H1 (cell line): ENCODE data around the gene RTTN. TPM values are rescaled to one million over a fixed set of nuclear protein-coding genes. Genes with fewer than 3 reads are reported as not detected.

Source experiments
- CTCF ChIA-PET: fragments of 300-600 bp; sonication (Branson Sonifier 250); formaldehyde crosslinking; loops from one replicate; lab custom pipeline; 2021; ENCODE audit not compliant: partially characterized antibody; lab: Charles Lee
- POLR2A ChIA-PET: fragments of 300-600 bp; sonication (Branson Sonifier 250); formaldehyde crosslinking; loops from one replicate; lab custom pipeline; 2021; ENCODE audit warnings: inconsistent platforms; ENCODE audit not compliant: partially characterized antibody; lab: Charles Lee
- DNase-seq, 2 experiments: peaks; one replicate each; pipeline versions ENCODE4 v3.0.0 to v3.0.0-alpha.2; 2010 to 2022; ENCODE audit warnings: low spot score in 2 of 2, low read depth in 1 of 2, mixed read lengths in 1 of 2
- FAIRE-seq: peaks from 2 replicates; lab custom pipeline; 2011; peaks lifted over from hg19 to GRCh38; lab: Jason Lieb, UNC
- H2AFZ ChIP-seq: 2 replicates; pipeline ENCODE4 v1.8.1; 2012; ENCODE audit warnings: low read length, inconsistent platforms
- H2AK5ac ChIP-seq: 2 replicates; pipeline ENCODE4 v1.6.1; 2013; ENCODE audit warnings: low read depth, low read length
- H2BK120ac ChIP-seq: replicated peaks from 2 replicates; pipeline ENCODE3; 2013; ENCODE audit warnings: low read depth, low read length, inconsistent platforms
- H2BK12ac ChIP-seq: 2 replicates; pipeline ENCODE4 v1.6.1; 2013; ENCODE audit warnings: low read depth, low read length
- H2BK15ac ChIP-seq: 2 replicates; pipeline ENCODE4 v1.6.1; 2013; ENCODE audit warnings: low read length
- H2BK20ac ChIP-seq: 2 replicates; pipeline ENCODE4 v1.6.1; 2013; ENCODE audit warnings: low read length
- H2BK5ac ChIP-seq: 2 replicates; pipeline ENCODE4 v1.6.1; 2013; ENCODE audit warnings: low read depth, low read length
- H3K14ac ChIP-seq: 2 replicates; pipeline ENCODE4 v1.6.1; 2013; ENCODE audit warnings: inconsistent platforms; ENCODE audit not compliant: insufficient read length
- H3K18ac ChIP-seq: 2 replicates; pipeline ENCODE4 v1.6.1; 2013; ENCODE audit warnings: low read length; ENCODE audit errors: extremely low read depth
- H3K23ac ChIP-seq: 2 replicates; pipeline ENCODE4 v1.6.1; 2013; ENCODE audit warnings: inconsistent platforms; ENCODE audit not compliant: insufficient read length
- H3K23me2 ChIP-seq: 2 replicates; pipeline ENCODE4 v1.6.1; 2013; ENCODE audit warnings: low read depth, low read length
- H3K27ac ChIP-seq: 2 replicates; pipeline ENCODE4 v1.6.1; 2011; ENCODE audit warnings: low read depth, low read length, inconsistent platforms
- H3K27me3 ChIP-seq, 4 experiments: replicated peaks in 1 of 4; 1 replicate in 1 of 4; 2 replicates in 3 of 4; pipeline versions ENCODE4 v1.6.1 to v1.8.1; 2011 to 2013; ENCODE audit warnings: low read length in 3 of 4, mild to moderate bottlenecking in 3 of 4, inconsistent platforms in 2 of 4, mixed read lengths in 2 of 4, moderate library complexity in 1 of 4; ENCODE audit not compliant: control insufficient read depth in 3 of 4, insufficient read depth in 3 of 4; ENCODE audit errors: extremely low read depth in 1 of 4
- H3K36me3 ChIP-seq, 4 experiments: 2 replicates each; pipeline versions ENCODE4 v1.6.1 to v1.8.1; 2011 to 2013; ENCODE audit warnings: mild to moderate bottlenecking in 4 of 4, low read length in 3 of 4, moderate library complexity in 2 of 4, control low read depth in 1 of 4, inconsistent platforms in 1 of 4; ENCODE audit not compliant: insufficient read depth in 4 of 4, control insufficient read depth in 2 of 4
- H3K4ac ChIP-seq: replicated peaks from 2 replicates; pipeline ENCODE3; 2013; ENCODE audit warnings: low read length, low read depth, mixed read lengths, inconsistent platforms; ENCODE audit not compliant: insufficient read length
- H3K4me1 ChIP-seq, 4 experiments: replicated peaks in 1 of 4; 1 replicate in 1 of 4; 2 replicates in 3 of 4; pipeline versions ENCODE4 v1.6.1 to v1.8.1; 2011 to 2013; ENCODE audit warnings: low read length in 3 of 4, inconsistent platforms in 2 of 4, mixed read lengths in 1 of 4; ENCODE audit not compliant: insufficient read depth in 4 of 4, control insufficient read depth in 3 of 4
- H3K4me2 ChIP-seq, 2 experiments: 2 replicates each; pipeline versions ENCODE4 v1.6.1 to v1.8.1; 2011 to 2013; ENCODE audit warnings: low read depth in 2 of 2, low read length in 2 of 2, control low read depth in 1 of 2, inconsistent platforms in 1 of 2, mild to moderate bottlenecking in 1 of 2; ENCODE audit not compliant: insufficient read depth in 1 of 2
- H3K4me3 ChIP-seq, 4 experiments: fragments of 200-600, 300-600 bp in 1 of 4; sonication (generic), shearing (Covaris generic), sonication (Bioruptor Twin) in 1 of 4; 2 replicates each; pipeline versions ENCODE4 v1.5.1 to v1.8.1; 2011 to 2016; ENCODE audit warnings: low read length in 4 of 4, low read depth in 3 of 4, control low read depth in 2 of 4, inconsistent platforms in 2 of 4, mild to moderate bottlenecking in 2 of 4, mixed read lengths in 1 of 4, moderate library complexity in 1 of 4; ENCODE audit not compliant: insufficient read depth in 2 of 4; ENCODE audit errors: extremely low read depth in 1 of 4
- H3K56ac ChIP-seq: replicated peaks from 2 replicates; pipeline ENCODE3; 2013; ENCODE audit warnings: low read depth, mild to moderate bottlenecking, mixed read lengths, low read length, inconsistent platforms; ENCODE audit not compliant: insufficient read length
- H3K79me1 ChIP-seq: 2 replicates; pipeline ENCODE4 v1.6.1; 2013; ENCODE audit warnings: low read depth, low read length, control low read depth
- H3K79me2 ChIP-seq, 2 experiments: 2 replicates each; pipeline versions ENCODE4 v1.6.1 to v1.8.1; 2012 to 2013; ENCODE audit warnings: low read length in 2 of 2, mild to moderate bottlenecking in 2 of 2, inconsistent platforms in 1 of 2; ENCODE audit not compliant: insufficient read depth in 2 of 2, control insufficient read depth in 1 of 2
- H3K9ac ChIP-seq, 4 experiments: replicated peaks in 1 of 4; 1 replicate in 1 of 4; 2 replicates in 3 of 4; pipeline versions ENCODE4 v1.6.1 to v1.8.1; 2011 to 2013; ENCODE audit warnings: low read depth in 3 of 4, low read length in 3 of 4, control low read depth in 2 of 4, mild to moderate bottlenecking in 2 of 4, moderate library complexity in 2 of 4, inconsistent platforms in 1 of 4; ENCODE audit errors: extremely low read depth in 1 of 4
- H3K9me3 ChIP-seq, 2 experiments: 2 replicates each; pipeline versions ENCODE4 v1.6.1 to v1.8.1; 2012 to 2013; ENCODE audit warnings: mild to moderate bottlenecking in 2 of 2, moderate library complexity in 2 of 2, control low read depth in 1 of 2, inconsistent platforms in 1 of 2, low read depth in 1 of 2, low read length in 1 of 2, mixed read lengths in 1 of 2; ENCODE audit not compliant: insufficient read depth in 2 of 2
- H4K20me1 ChIP-seq, 2 experiments: replicated peaks in 1 of 2; 2 replicates each; pipeline versions ENCODE3 to v1.8.1; 2011 to 2013; ENCODE audit warnings: inconsistent platforms in 2 of 2, low read length in 2 of 2, mild to moderate bottlenecking in 1 of 2; ENCODE audit not compliant: insufficient read depth in 2 of 2, control insufficient read depth in 1 of 2
- H4K5ac ChIP-seq: 2 replicates; pipeline ENCODE4 v1.6.1; 2013; ENCODE audit warnings: low read length, low read depth, mixed read lengths, inconsistent platforms; ENCODE audit not compliant: insufficient read length
- H4K8ac ChIP-seq: 2 replicates; pipeline ENCODE4 v1.8.0; 2013; ENCODE audit warnings: mild to moderate bottlenecking, moderate library complexity, low read length, inconsistent platforms; ENCODE audit not compliant: insufficient read depth; ENCODE audit errors: extremely low read depth
- H4K91ac ChIP-seq: replicated peaks from 2 replicates; pipeline ENCODE3; 2013; ENCODE audit warnings: low read length, mixed read lengths, inconsistent platforms; ENCODE audit not compliant: insufficient read length
- BCL11A ChIP-seq, 2 experiments: IDR thresholded peaks; one replicate each; pipeline ENCODE4 v1.6.1; 2011; ENCODE audit warnings: low read depth in 2 of 2, low read length in 2 of 2, mild to moderate bottlenecking in 2 of 2
- BRCA1 ChIP-seq: IDR thresholded peaks from 2 replicates; pipeline ENCODE4 v1.6.1; 2012; ENCODE audit warnings: low read depth, low read length, improper control_type of control experiment
- CHD1 ChIP-seq: IDR thresholded peaks from 2 replicates; pipeline ENCODE4 v1.6.1; 2012; ENCODE audit warnings: low read depth, low read length, improper control_type of control experiment
- CTBP2 ChIP-seq: IDR thresholded peaks from 2 replicates; pipeline ENCODE4 v1.7.0; 2011; ENCODE audit warnings: borderline replicate concordance, mild to moderate bottlenecking, moderate library complexity, mixed read lengths, low read length; ENCODE audit not compliant: insufficient read depth, insufficient read length
- GTF2F1 ChIP-seq: IDR thresholded peaks from 2 replicates; pipeline ENCODE4 v1.6.1; 2012; ENCODE audit warnings: low read depth, low read length, improper control_type of control experiment, borderline replicate concordance
- JUND ChIP-seq: IDR thresholded peaks from 2 replicates; pipeline ENCODE4 v1.6.1; 2011; ENCODE audit warnings: mild to moderate bottlenecking, improper control_type of control experiment, low read length
- KDM5A ChIP-seq: fragments of 200-600 bp; IDR thresholded peaks from 2 replicates; pipeline ENCODE4 v1.7.1; 2012; ENCODE audit warnings: mild to moderate bottlenecking, low read length, inconsistent platforms, mixed read lengths
- PHF8 ChIP-seq: fragments of 200-600 bp; sonication (generic); conservative IDR thresholded peaks from 2 replicates; pipeline ENCODE4 v1.7.1; 2012; ENCODE audit warnings: low read depth, mild to moderate bottlenecking, inconsistent platforms, low read length, moderate library complexity
- RAD21 ChIP-seq, 2 experiments: IDR thresholded peaks in 1 of 2; conservative IDR thresholded peaks in 1 of 2; 2 replicates each; pipeline ENCODE4 v1.6.1; 2011; ENCODE audit warnings: low read depth in 2 of 2, low read length in 2 of 2, improper control_type of control experiment in 1 of 2, inconsistent platforms in 1 of 2, mild to moderate bottlenecking in 1 of 2, moderate library complexity in 1 of 2
- RFX5 ChIP-seq: IDR thresholded peaks from 2 replicates; pipeline ENCODE4 v1.6.1; 2011; ENCODE audit warnings: low read depth, low read length, improper control_type of control experiment, borderline replicate concordance
- SAP30 ChIP-seq: fragments of 300-600 bp; sonication (generic); IDR thresholded peaks from 2 replicates; pipeline ENCODE4 v1.7.1; 2012; ENCODE audit warnings: low read length, moderate library complexity, mild to moderate bottlenecking, inconsistent platforms; ENCODE audit not compliant: insufficient read depth, insufficient replicate concordance
- SP4 ChIP-seq: IDR thresholded peaks from 2 replicates; pipeline ENCODE4 v1.6.1; 2012; ENCODE audit warnings: low read length, inconsistent platforms
- USF2 ChIP-seq: IDR thresholded peaks from 2 replicates; pipeline ENCODE4 v1.6.1; 2011; ENCODE audit warnings: low read length, improper control_type of control experiment
- WGBS, 2 experiments: shearing (Covaris generic) in 1 of 2; methylation state at CpG; one replicate each; pipeline versions ENCODE4 v1.1.6 to v1.1.7; 2013 to 2015; ENCODE audit warnings: low lambda C conversion rate in 2 of 2, mixed read lengths in 2 of 2, inconsistent platforms in 1 of 2, low coverage in 1 of 2, missing lambda C conversion rate in 1 of 2; ENCODE audit not compliant: insufficient replicate concordance in 2 of 2, insufficient coverage in 1 of 2, insufficient read length in 1 of 2; ENCODE audit errors: extremely low coverage in 1 of 2, missing lambda C conversion rate in 1 of 2; 5-methylcytosine and 5-hydroxymethylcytosine counted together
- polyA plus RNA-seq, 7 experiments: library from polyadenylated mRNA; depleted of rRNA in 3 of 7; stranded (reverse) in 5 of 7; unstranded in 2 of 7; fragments of >200 nt in 5 of 7; fragments of 200-250 nt in 2 of 7; gene quantifications; 1 replicate in 5 of 7; 2 replicates in 1 of 7; 4 replicates in 1 of 7; pipeline versions ENCODE4 v1.2.1 to v1.2.3, GENCODE V29; 2011 to 2013; ENCODE audit warnings: missing spikeins in 2 of 7, mixed read lengths in 2 of 7
- total RNA-seq: library from RNA; stranded (reverse); fragmentation: NEBNext Ultra II Directional; extraction: Animal tissue kit (Norgen Biotek cat#: 25700); gene quantifications from 2 replicates; pipeline ENCODE4 v1.2.1, GENCODE V29; 2021

The RTTN gene
- total and polyA plus RNA-seq, 2 of the 8 experiments (the other 6 are each of a cell fraction or from before 2014, with no cell fraction given): 9.1 to 21.4 TPM

- Histone ChIP-seq H3K9ac (no peak overlapping the region), H3K27ac (no peak overlapping the region), H3K4me1 (no peaks in the 10 kb centered on the region), H3K4me2 (no peak overlapping the region), H3K56ac (no peak overlapping the region), H4K8ac (no peak overlapping the region), H3K23ac (no peak overlapping the region), H3K4ac (no peak overlapping the region), H2BK120ac (no peak overlapping the region), H2BK20ac (no peak overlapping the region), H3K79me1 (no peaks in the 10 kb centered on the region), H4K5ac (no peak overlapping the region), H3K79me2 (no peaks in the 10 kb centered on the region), H3K18ac (no peak overlapping the region), H3K14ac (no peak overlapping the region), H2BK15ac (no peak overlapping the region), H3K23me2 (no peaks in the 10 kb centered on the region), H4K20me1 (no peaks in the 10 kb centered on the region), H2AK5ac (no peak overlapping the region), H3K27me3 (no peaks in the 10 kb centered on the region), H3K9me3 (no peaks in the 10 kb centered on the region), H2BK12ac (no peak overlapping the region), H4K91ac (no peak overlapping the region), H2BK5ac (no peak overlapping the region), H3K4me3 (no peak overlapping the region), H3K36me3 (peaks cover 0 to 3% (median 1%) of the 10 kb centered on the region in 4 experiments; a peak in 2 of 8 replicates), H2AFZ (no peak overlapping the region)
- DNase-seq: no peak
- ChIA-PET POLR2A (no interaction called here), CTCF (interaction anchor here (0.8 kb wide), 1 partner anchor 11 kb away, joined by 3 read pairs; no protein-coding TSS in a partner anchor)
- FAIRE-seq: no peak
- 86% methylated on average over 3 of the region's 3 CpGs; no CpG with 5 or more reads in 1 of the 2 experiments for WGBS, 2 experiments
- TF ChIP-seq CTBP2: no peak
- no peak for TF ChIP-seq USF2
- no peak for TF ChIP-seq PHF8
- TF ChIP-seq RFX5: no peak
- TF ChIP-seq CHD1: no peak
- TF ChIP-seq GTF2F1: no peak
- TF ChIP-seq JUND: no peak
- TF ChIP-seq SAP30: no peak
- TF ChIP-seq BCL11A (IDR thresholded peaks at IDR 0.05; ENCODE audit: low read depth in 2 of 2, low read length in 2 of 2): no peak
- TF ChIP-seq KDM5A: no peak
- TF ChIP-seq RAD21 (IDR thresholded peaks at IDR 0.05 in 1 of 2, conservative IDR thresholded peaks at IDR 0.05 in 1 of 2; ENCODE audit: low read depth in 2 of 2, low read length in 2 of 2): no peak
- no peak for TF ChIP-seq BRCA1
- no peak for TF ChIP-seq SP4
Measured at GRCh38 chr18:70059684-70060083, 145.8 kb downstream of the RTTN start.
